ENCODE measurements around the gene UBAC1. TPM values are rescaled to one million over a fixed set of nuclear protein-coding genes. Genes with fewer than 3 reads are reported as not detected.

The UBAC1 gene
- total RNA-seq, 1 experiment from 2014 or later: 58.2 TPM

DNA sequence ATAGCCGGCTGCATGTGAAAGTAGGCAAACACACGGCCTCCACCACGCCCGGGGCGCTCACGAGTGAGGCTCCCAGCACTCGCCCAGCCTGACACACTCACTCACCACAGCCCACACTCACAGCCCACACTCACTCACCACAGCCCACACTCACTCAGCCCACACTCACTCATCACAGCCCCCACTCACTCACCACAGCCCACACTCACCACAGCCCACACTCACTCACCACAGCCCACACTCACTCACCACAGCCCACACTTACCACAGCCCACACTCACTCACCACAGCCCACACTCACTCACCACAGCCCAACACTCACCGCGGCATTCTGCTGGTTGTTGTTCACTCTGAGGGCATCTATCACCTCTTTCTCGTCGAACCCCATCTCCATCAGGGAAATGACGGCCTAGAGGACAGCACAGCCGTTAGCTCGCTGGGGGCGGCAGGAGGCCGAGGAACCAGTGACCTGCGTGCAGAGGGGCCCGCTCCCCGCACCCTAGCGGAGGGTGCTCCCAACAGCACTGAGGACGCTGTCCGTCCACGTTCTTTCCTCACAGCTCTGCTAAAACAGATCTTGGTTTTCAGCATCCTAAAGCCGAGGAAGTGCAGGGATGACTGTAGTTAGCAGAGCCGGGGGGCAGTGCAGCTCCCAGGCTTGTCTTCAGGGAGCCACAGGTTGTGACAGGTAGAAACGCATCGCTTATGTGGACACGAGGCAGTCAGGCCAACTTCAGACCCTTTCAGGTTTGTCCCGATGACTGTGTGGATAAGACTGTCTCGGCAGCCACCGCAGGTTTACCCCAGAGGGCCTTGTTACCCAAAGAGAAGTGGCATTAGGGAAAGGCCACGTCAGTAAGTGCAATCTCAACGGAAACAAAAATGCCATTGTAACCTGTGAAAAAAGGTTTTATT, 21.6 kb downstream of the UBAC1 start:
- no TSS peak for BruUV-seq (replicated peaks)
- intact Hi-C loops (cut with micrococcal nuclease; ENCODE audit: unreplicated experiment): no loop called here

GRCh38 chr9:135937521-135938489, 23.4 kb downstream of the UBAC1 start:
- intact Hi-C loops (cut with micrococcal nuclease; ENCODE audit: unreplicated experiment): no loop called here
- H3K27me3 ChIP-seq (replicated peaks; ENCODE audit: insufficient read depth, low read depth, low read length, poor library complexity): no peaks in the 10 kb centered on the region
- TF ChIP-seq CTCF (conservative IDR thresholded peaks at IDR 0.05; ENCODE audit: low read depth, low read length) (no peak), EZH2 (IDR thresholded peaks at IDR 0.05; ENCODE audit: borderline replicate concordance, low read depth, low read length, poor library complexity, severe bottlenecking) (no peak)
- ChIA-PET CTCF (no interaction called here), POLR2A (ENCODE audit: low non-redundant PET) (no interaction called here)
- H3K4me1 ChIP-seq (ENCODE audit: insufficient read depth, low read length, poor library complexity, severe bottlenecking): no peaks in the 10 kb centered on the region
- no peaks in the 10 kb centered on the region for H3K9me3 ChIP-seq (ENCODE audit: low read depth, low read length, poor library complexity, severe bottlenecking)
- H3K27ac ChIP-seq (ENCODE audit: low read depth, low read length, poor library complexity, severe bottlenecking): no peak overlapping the region
- peaks cover 55% of the 10 kb centered on the region for H3K36me3 ChIP-seq (ENCODE audit: insufficient read depth, low read length, poor library complexity, severe bottlenecking)
- DNase-seq (ENCODE audit: low spot score): no peak
- no peak overlapping the region for H3K4me3 ChIP-seq (ENCODE audit: low read depth, low read length, poor library complexity, severe bottlenecking)
- BruUV-seq (replicated peaks): no TSS peak

More for the DNA sequence above, 21.6 kb downstream of the UBAC1 start:
- ChIA-PET POLR2A (ENCODE audit: low non-redundant PET) (no interaction called here), CTCF (no interaction called here)
- no peak for DNase-seq (ENCODE audit: low spot score)
- no peaks in the 10 kb centered on the region for H3K9me3 ChIP-seq (ENCODE audit: low read depth, low read length, poor library complexity, severe bottlenecking)
- no peaks in the 10 kb centered on the region for H3K27me3 ChIP-seq (replicated peaks; ENCODE audit: insufficient read depth, low read depth, low read length, poor library complexity)
- H3K4me3 ChIP-seq (ENCODE audit: low read depth, low read length, poor library complexity, severe bottlenecking): no peak overlapping the region
- no peak overlapping the region for H3K27ac ChIP-seq (ENCODE audit: low read depth, low read length, poor library complexity, severe bottlenecking)
- no peak for TF ChIP-seq EZH2 (IDR thresholded peaks at IDR 0.05; ENCODE audit: borderline replicate concordance, low read depth, low read length, poor library complexity, severe bottlenecking)
- no peak for TF ChIP-seq CTCF (conservative IDR thresholded peaks at IDR 0.05; ENCODE audit: low read depth, low read length)
- no peaks in the 10 kb centered on the region for H3K4me1 ChIP-seq (ENCODE audit: insufficient read depth, low read length, poor library complexity, severe bottlenecking)
- peaks cover 52% of the 10 kb centered on the region for H3K36me3 ChIP-seq (ENCODE audit: insufficient read depth, low read length, poor library complexity, severe bottlenecking)

- Histone ChIP-seq H3K36me3 (ENCODE audit: insufficient read depth, low read length, poor library complexity, severe bottlenecking) (peaks cover 43% of the 10 kb centered on the region), H3K9me3 (ENCODE audit: low read depth, low read length, poor library complexity, severe bottlenecking) (no peaks in the 10 kb centered on the region), H3K4me3 (ENCODE audit: low read depth, low read length, poor library complexity, severe bottlenecking) (no peak overlapping the region), H3K4me1 (ENCODE audit: insufficient read depth, low read length, poor library complexity, severe bottlenecking) (no peaks in the 10 kb centered on the region), H3K27ac (ENCODE audit: low read depth, low read length, poor library complexity, severe bottlenecking) (no peak overlapping the region), H3K27me3 (replicated peaks; ENCODE audit: insufficient read depth, low read depth, low read length, poor library complexity) (no peaks in the 10 kb centered on the region)
- intact Hi-C loops (cut with micrococcal nuclease; ENCODE audit: unreplicated experiment): no loop called here
- POLR2A ChIA-PET (ENCODE audit: low non-redundant PET): no interaction called here
- no peak for DNase-seq (ENCODE audit: low spot score)
- CTCF ChIA-PET: no interaction called here
- BruUV-seq (replicated peaks): no TSS peak
- TF ChIP-seq EZH2 (IDR thresholded peaks at IDR 0.05; ENCODE audit: borderline replicate concordance, low read depth, low read length, poor library complexity, severe bottlenecking): no peak
- no peak for TF ChIP-seq CTCF (conservative IDR thresholded peaks at IDR 0.05; ENCODE audit: low read depth, low read length)
Measured at GRCh38 chr9:135933114-135933513, 28.1 kb downstream of the UBAC1 start.
